HG03045 (cell line): ENCODE measurements around the gene BLVRB.

Experiments
- ATAC-seq: cut with Tn5 transposase; IDR thresholded peaks from one replicate; pipeline ENCODE4 v1.9.1; 2021; ENCODE audit warnings: mild to moderate bottlenecking, moderate library complexity; ENCODE audit not compliant: unreplicated experiment

The BLVRB gene

GRCh38 chr19:40424637-40425449, 40.7 kb downstream of the BLVRB start:
- ATAC-seq: no peak

GRCh38 chr19:40423938-40424337, 41.6 kb downstream of the BLVRB start:
- ATAC-seq: no peak

GRCh38 chr19:40422748-40423566, 42.6 kb downstream of the BLVRB start:
- ATAC-seq: no peak

GRCh38 chr19:40421993-40422747, 43.4 kb downstream of the BLVRB start:
- ATAC-seq: no peak

GRCh38 chr19:40420766-40421765, 44.5 kb downstream of the BLVRB start:
- peak; percentile 37 for ATAC-seq

- no peak for ATAC-seq
Observed at GRCh38 chr19:40420451-40420765, 45.1 kb downstream of the BLVRB start.

GRCh38 chr19:40419780-40420179, 45.8 kb downstream of the BLVRB start:
- ATAC-seq: no peak

GRCh38 chr19:40419066-40419612, 46.4 kb downstream of the BLVRB start:
- no peak for ATAC-seq

- no peak for ATAC-seq
Observed at GRCh38 chr19:40418040-40418439, 47.5 kb downstream of the BLVRB start.

- ATAC-seq: no peak
Observed at GRCh38 chr19:40417643-40417981, 47.9 kb downstream of the BLVRB start.

GRCh38 chr19:40416918-40417642, 48.5 kb downstream of the BLVRB start:
- no peak for ATAC-seq

- ATAC-seq: no peak
Observed at GRCh38 chr19:40415768-40416167, 49.8 kb downstream of the BLVRB start.

- no peak for ATAC-seq
Observed at GRCh38 chr19:40414542-40415535, 50.7 kb downstream of the BLVRB start.

- no peak for ATAC-seq
Observed at GRCh38 chr19:40413291-40413845, 52.2 kb downstream of the BLVRB start, which contains the start of gene PRX. Gene PRX (minus strand): TSS chr19:40413378. CDS start chr19:40407932, 5,446 bp downstream.

GRCh38 chr19:40412866-40413265, 52.7 kb downstream of the BLVRB start:
- ATAC-seq: no peak

- no peak for ATAC-seq
Observed at GRCh38 chr19:40411958-40412499, 53.5 kb downstream of the BLVRB start.

GRCh38 chr19:40411125-40411842, 54.3 kb downstream of the BLVRB start:
- no peak for ATAC-seq
